Measurements from ENCODE around the gene EDNRB. TPM values are rescaled to one million over a fixed set of nuclear protein-coding genes. Genes with fewer than 3 reads are reported as not detected.
"Not testable (repeated sequence)": the region's sequence is repeated elsewhere in the genome, so short reads cannot be mapped to it uniquely, and the experiment has no call there.

EDNRB gene
- polyA plus RNA-seq, 3 donors, result 0.08 to 0.53 (median 0.37) TPM

DNA sequence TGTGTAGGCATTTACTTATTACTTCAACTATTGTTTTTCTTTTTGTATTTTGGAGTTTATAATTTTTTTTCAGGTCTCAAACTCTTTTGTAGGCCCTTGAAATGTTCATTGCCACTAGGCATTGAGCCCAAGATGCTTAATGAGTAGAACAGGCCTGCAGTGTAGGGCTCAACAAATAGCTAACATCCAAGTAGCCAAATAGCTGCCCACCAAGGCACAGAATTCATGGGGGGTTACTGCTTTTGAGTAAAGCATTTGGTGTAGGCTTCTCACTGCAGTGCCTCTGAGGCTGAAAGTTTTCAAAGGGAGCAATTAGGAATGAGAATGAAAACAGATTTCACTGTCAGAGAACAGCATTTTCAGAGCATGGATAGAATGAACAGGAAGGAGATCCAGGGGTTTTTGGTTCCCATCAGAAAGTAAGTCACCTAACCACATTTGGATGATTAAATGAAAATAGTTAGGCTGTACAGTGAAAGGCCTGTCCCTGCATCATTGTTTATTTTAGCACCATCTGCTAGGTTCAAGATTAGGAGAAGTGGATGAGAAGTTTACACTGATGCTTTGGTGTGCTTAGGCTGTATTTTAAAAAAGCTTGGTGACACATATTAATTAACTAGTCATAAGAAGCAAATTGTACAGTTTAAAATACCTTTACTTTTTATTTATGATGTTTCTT, 61.0 kb downstream of the EDNRB start:
- intact Hi-C loops (cut with micrococcal nuclease), result no loop called here
- DNase-seq, result no peak
- H3K27ac ChIP-seq (ENCODE audit: low read depth in 1 of 2, low read length in 2 of 2), result no peak overlapping the region
- no peak overlapping the region for H3K4me3 ChIP-seq (replicated peaks in 1 of 3; ENCODE audit: low read depth in 2 of 3, low read length in 3 of 3)
- peaks cover 30 to 38% of the 10 kb centered on the region in 2 donors for H3K4me1 ChIP-seq (ENCODE audit: control insufficient read depth in 1 of 2, insufficient read depth in 2 of 2, low read length in 2 of 2)
- Mint-ChIP-seq H3K36me3 (no peaks in the 10 kb centered on the region), H3K27me3 (ENCODE audit: low read depth in 3 of 3) (no peaks in the 10 kb centered on the region), H3K27ac (peak overlapping the region in 1 of 7 donors; percentile 45), H3K4me1 (peaks cover 33% of the 10 kb centered on the region), H3K9me3 (peaks cover 0 to 9% (median 3%) of the 10 kb centered on the region in 7 donors), H3K4me3 (no peak overlapping the region)
- H4K20me1 ChIP-seq (ENCODE audit: insufficient read depth, low read length), result no peaks in the 10 kb centered on the region
- no peaks in the 10 kb centered on the region for H3K9me3 ChIP-seq (replicated peaks in 1 of 2; ENCODE audit: control insufficient read depth in 1 of 2, insufficient read depth in 1 of 2, low read length in 2 of 2)
- no peaks in the 10 kb centered on the region for H3K27me3 ChIP-seq (ENCODE audit: control insufficient read depth in 2 of 2, insufficient read depth in 2 of 2, low read length in 2 of 2)
- H3K9ac ChIP-seq (ENCODE audit: insufficient read depth, low read length, poor library complexity, severe bottlenecking), result no peak overlapping the region
- no peaks in the 10 kb centered on the region for H3K36me3 ChIP-seq (replicated peaks in 1 of 2; ENCODE audit: control insufficient read depth in 1 of 2, insufficient read depth in 2 of 2, low read length in 2 of 2)
- TF ChIP-seq, protein P1, sequence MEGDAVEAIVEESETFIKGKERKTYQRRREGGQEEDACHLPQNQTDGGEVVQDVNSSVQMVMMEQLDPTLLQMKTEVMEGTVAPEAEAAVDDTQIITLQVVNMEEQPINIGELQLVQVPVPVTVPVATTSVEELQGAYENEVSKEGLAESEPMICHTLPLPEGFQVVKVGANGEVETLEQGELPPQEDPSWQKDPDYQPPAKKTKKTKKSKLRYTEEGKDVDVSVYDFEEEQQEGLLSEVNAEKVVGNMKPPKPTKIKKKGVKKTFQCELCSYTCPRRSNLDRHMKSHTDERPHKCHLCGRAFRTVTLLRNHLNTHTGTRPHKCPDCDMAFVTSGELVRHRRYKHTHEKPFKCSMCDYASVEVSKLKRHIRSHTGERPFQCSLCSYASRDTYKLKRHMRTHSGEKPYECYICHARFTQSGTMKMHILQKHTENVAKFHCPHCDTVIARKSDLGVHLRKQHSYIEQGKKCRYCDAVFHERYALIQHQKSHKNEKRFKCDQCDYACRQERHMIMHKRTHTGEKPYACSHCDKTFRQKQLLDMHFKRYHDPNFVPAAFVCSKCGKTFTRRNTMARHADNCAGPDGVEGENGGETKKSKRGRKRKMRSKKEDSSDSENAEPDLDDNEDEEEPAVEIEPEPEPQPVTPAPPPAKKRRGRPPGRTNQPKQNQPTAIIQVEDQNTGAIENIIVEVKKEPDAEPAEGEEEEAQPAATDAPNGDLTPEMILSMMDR (IDR thresholded peaks at IDR 0.05), result no peak
- H3K4me2 ChIP-seq (replicated peaks; ENCODE audit: extremely low read depth, low read length, poor library complexity, severe bottlenecking), result no peak overlapping the region
- no peaks in the 10 kb centered on the region for H3K79me2 ChIP-seq (ENCODE audit: insufficient read depth, low read length)
- H2AFZ ChIP-seq (ENCODE audit: insufficient read depth, low read depth, low read length, poor library complexity, severe bottlenecking), result no peak overlapping the region

DNA sequence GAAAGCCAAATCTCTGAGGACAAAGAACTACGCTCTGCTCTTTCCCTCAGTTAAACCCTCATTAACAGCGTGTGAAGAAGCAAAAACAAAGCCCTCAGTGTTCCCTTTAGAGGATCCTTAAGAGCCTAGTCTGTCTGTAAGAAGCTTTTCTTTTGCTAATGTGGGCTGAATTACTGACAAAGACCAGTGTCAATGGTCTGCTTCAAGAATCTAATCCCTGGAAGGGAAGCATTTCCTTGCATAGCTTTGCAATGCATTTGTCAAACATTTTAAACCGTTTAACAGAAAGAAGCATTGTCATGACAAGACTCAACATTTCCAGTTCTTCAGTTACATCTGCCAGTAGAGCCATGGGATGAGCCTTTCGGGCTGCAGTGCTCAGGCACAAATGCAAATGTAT, 64.9 kb downstream of the EDNRB start:
- Histone ChIP-seq H3K79me2 (ENCODE audit: insufficient read depth, low read length) (no peaks in the 10 kb centered on the region), H3K36me3 (replicated peaks in 1 of 2; ENCODE audit: control insufficient read depth in 1 of 2, insufficient read depth in 2 of 2, low read length in 2 of 2) (no peaks in the 10 kb centered on the region), H3K27ac (ENCODE audit: low read depth in 1 of 2, low read length in 2 of 2) (no peak overlapping the region), H3K27me3 (ENCODE audit: control insufficient read depth in 2 of 2, insufficient read depth in 2 of 2, low read length in 2 of 2) (no peaks in the 10 kb centered on the region), H4K20me1 (ENCODE audit: insufficient read depth, low read length) (no peaks in the 10 kb centered on the region), H3K4me3 (replicated peaks in 1 of 3; ENCODE audit: low read depth in 2 of 3, low read length in 3 of 3) (no peak overlapping the region), H3K9me3 (replicated peaks in 1 of 2; ENCODE audit: control insufficient read depth in 1 of 2, insufficient read depth in 1 of 2, low read length in 2 of 2) (peaks cover 7 to 11% of the 10 kb centered on the region in 2 donors), H3K9ac (ENCODE audit: insufficient read depth, low read length, poor library complexity, severe bottlenecking) (no peak overlapping the region), H3K4me2 (replicated peaks; ENCODE audit: extremely low read depth, low read length, poor library complexity, severe bottlenecking) (no peak overlapping the region), H3K4me1 (ENCODE audit: control insufficient read depth in 1 of 2, insufficient read depth in 2 of 2, low read length in 2 of 2) (no peaks in the 10 kb centered on the region), H2AFZ (ENCODE audit: insufficient read depth, low read depth, low read length, poor library complexity, severe bottlenecking) (no peak overlapping the region)
- intact Hi-C loops (cut with micrococcal nuclease), result no loop called here
- H3K4me3 Mint-ChIP-seq, result no peak overlapping the region
- peaks cover 0 to 7% of the 10 kb centered on the region in 2 donors for H3K36me3 Mint-ChIP-seq
- no peak for DNase-seq
- no peaks in the 10 kb centered on the region for H3K4me1 Mint-ChIP-seq
- no CpG with 5 or more reads among the region's 4 CpGs for WGBS (ENCODE audit: insufficient coverage)
- TF ChIP-seq, protein P1 (IDR thresholded peaks at IDR 0.05), result no peak
- H3K27ac Mint-ChIP-seq, result no peak overlapping the region
- H3K27me3 Mint-ChIP-seq (ENCODE audit: low read depth in 3 of 3), result no peaks in the 10 kb centered on the region
- peaks cover 7 to 25% (median 14%) of the 10 kb centered on the region in 7 donors for H3K9me3 Mint-ChIP-seq

DNA sequence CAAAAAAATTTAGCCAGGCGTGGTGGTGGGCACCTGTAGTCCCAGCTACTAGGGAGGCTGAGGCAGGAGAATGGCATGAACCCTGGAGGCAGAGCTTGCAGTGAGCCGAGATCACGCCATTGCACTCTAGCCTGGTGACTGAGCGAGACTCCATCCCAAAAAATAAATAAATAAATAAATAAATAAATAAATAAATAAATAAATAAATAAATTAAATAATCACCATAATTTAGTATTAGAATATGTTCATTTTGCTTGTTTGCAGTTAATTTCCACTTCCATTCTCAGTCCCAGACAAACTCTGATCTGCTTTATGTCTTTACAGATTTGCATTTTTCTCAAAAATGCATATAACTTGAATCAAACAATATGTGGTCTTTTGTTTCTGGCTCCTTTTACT, 70.6 kb downstream of the EDNRB start:
- WGBS (ENCODE audit: insufficient coverage), result no CpG with 5 or more reads among the region's 4 CpGs
- not testable (repeated sequence) for DNase-seq
- H3K9me3 ChIP-seq (replicated peaks in 1 of 2; ENCODE audit: control insufficient read depth in 1 of 2, insufficient read depth in 1 of 2, low read length in 2 of 2), result peaks cover 7 to 11% of the 10 kb centered on the region in 2 donors

More for the DNA sequence above, 70.6 kb downstream of the EDNRB start:
- H4K20me1 ChIP-seq (ENCODE audit: insufficient read depth, low read length); H3K36me3 ChIP-seq (replicated peaks in 1 of 2; ENCODE audit: control insufficient read depth in 1 of 2, insufficient read depth in 2 of 2, low read length in 2 of 2); H3K9ac ChIP-seq (ENCODE audit: insufficient read depth, low read length, poor library complexity, severe bottlenecking); H3K4me2 ChIP-seq (replicated peaks; ENCODE audit: extremely low read depth, low read length, poor library complexity, severe bottlenecking); H3K27me3 Mint-ChIP-seq (ENCODE audit: low read depth in 3 of 3); H3K4me3 ChIP-seq (replicated peaks in 1 of 3; ENCODE audit: low read depth in 2 of 3, low read length in 3 of 3); H2AFZ ChIP-seq (ENCODE audit: insufficient read depth, low read depth, low read length, poor library complexity, severe bottlenecking); H3K36me3 Mint-ChIP-seq; intact Hi-C loops (cut with micrococcal nuclease); H3K27ac ChIP-seq (ENCODE audit: low read depth in 1 of 2, low read length in 2 of 2); H3K27ac Mint-ChIP-seq; H3K4me1 Mint-ChIP-seq; H3K4me3 Mint-ChIP-seq; H3K79me2 ChIP-seq (ENCODE audit: insufficient read depth, low read length); H3K27me3 ChIP-seq (ENCODE audit: control insufficient read depth in 2 of 2, insufficient read depth in 2 of 2, low read length in 2 of 2): not testable (repeated sequence)
- H3K9me3 Mint-ChIP-seq, result peaks cover 4 to 24% (median 14%) of the 10 kb centered on the region in 7 donors
- peaks cover 11 to 16% of the 10 kb centered on the region in 2 donors for H3K4me1 ChIP-seq (ENCODE audit: control insufficient read depth in 1 of 2, insufficient read depth in 2 of 2, low read length in 2 of 2)
